ENCODE measurements around the gene DGUOK.

DNA sequence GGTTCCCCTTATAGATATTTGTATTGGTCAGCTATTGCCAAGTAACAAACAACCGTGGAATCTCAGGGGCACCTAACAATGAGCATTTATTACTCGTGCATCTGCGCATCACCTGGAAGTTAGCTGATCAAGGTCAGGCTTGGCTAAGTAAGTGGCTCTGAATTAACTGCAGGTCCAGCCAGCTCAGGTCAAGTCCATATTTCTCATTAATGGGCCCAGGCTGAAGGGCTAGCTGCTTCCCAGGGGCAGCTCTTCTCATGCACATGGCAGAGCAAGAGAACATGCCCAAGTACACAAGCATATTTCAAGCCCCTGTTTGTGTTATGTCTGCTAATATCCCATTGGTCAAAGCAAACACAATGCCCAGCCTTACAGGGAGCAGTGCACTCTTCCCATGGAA is 7.8 kb upstream of the DGUOK start:
- TF ChIP-seq ZNF274 (IDR thresholded peaks at IDR 0.05; ENCODE audit: low read depth, low read length), result no peak
- no peak for TF ChIP-seq SUZ12 (IDR thresholded peaks at IDR 0.05; ENCODE audit: extremely low read depth, insufficient read depth, insufficient read length)

Data from NT2/D1 (cell line).